GM12874 (cell line): Measurements from ENCODE around the gene ZBED2.

Experiments
- CTCF ChIP-seq: IDR thresholded peaks from 2 replicates; pipeline ENCODE4 v1.5.1; 2011; ENCODE audit warnings: low read depth, mild to moderate bottlenecking, control low read depth, low read length, moderate library complexity; ENCODE audit not compliant: insufficient read depth

The ZBED2 gene

GRCh38 chr3:111584744-111585143 lies 10.4 kb downstream of the ZBED2 start:
- TF ChIP-seq CTCF: no peak

GRCh38 chr3:111582120-111582474 lies 13.0 kb downstream of the ZBED2 start:
- no peak for TF ChIP-seq CTCF

- no peak for TF ChIP-seq CTCF
These were observed 13.6 kb downstream of the ZBED2 start for GRCh38 chr3:111581403-111582119.

- no peak for TF ChIP-seq CTCF
These were observed 15.7 kb downstream of the ZBED2 start for GRCh38 chr3:111579495-111579894.

- TF ChIP-seq CTCF: no peak
These were observed 16.3 kb downstream of the ZBED2 start for GRCh38 chr3:111578867-111579266.

GRCh38 chr3:111577798-111578685 lies 17.1 kb downstream of the ZBED2 start:
- TF ChIP-seq CTCF: peak; percentile 59

GRCh38 chr3:111577113-111577512 lies 18.0 kb downstream of the ZBED2 start:
- no peak for TF ChIP-seq CTCF
